ENCODE results near the gene DENND1A.

- TF ChIP-seq SP1 (IDR thresholded peaks at IDR 0.05) (no peak), FOXM1 (IDR thresholded peaks at IDR 0.05; ENCODE audit: borderline replicate concordance) (no peak), FOXA1 (IDR thresholded peaks at IDR 0.05) (no peak), SUZ12 (IDR thresholded peaks at IDR 0.05) (no peak), ARNT (IDR thresholded peaks at IDR 0.05) (no peak), FOXK2 (IDR thresholded peaks at IDR 0.05) (no peak), BHLHE40 (IDR thresholded peaks at IDR 0.05; ENCODE audit: borderline replicate concordance) (no peak), ELF4 (IDR thresholded peaks at IDR 0.05) (no peak), HDGF (IDR thresholded peaks at IDR 0.05; ENCODE audit: borderline replicate concordance) (no peak)
Observed at GRCh38 chr9:123852403-123852802, 77.5 kb downstream of the DENND1A start.

All from HEK293T (cell line).